ENCODE results near the gene OR2F1. TPM values are rescaled to one million over a fixed set of nuclear protein-coding genes. Genes with fewer than 3 reads are reported as not detected.

The OR2F1 gene
- total and polyA plus RNA-seq, 10 of the 15 experiments (the other 5 are each of a cell fraction or from before 2014, with no cell fraction given), result not detected

- Histone ChIP-seq H3K27ac (ENCODE audit: control insufficient read depth, insufficient read depth) (no peak overlapping the region), H3K4me2 (ENCODE audit: control insufficient read depth, insufficient read depth) (no peak overlapping the region), H3K4me3 (no peak overlapping the region), H3K9me3 (replicated peaks; ENCODE audit: control insufficient read depth, insufficient read depth, low read length) (no peaks in the 10 kb centered on the region), H2AFZ (ENCODE audit: control insufficient read depth, low read depth, low read length) (no peak overlapping the region), H3K36me3 (ENCODE audit: control insufficient read depth in 2 of 2, insufficient read depth in 2 of 2, low read length in 1 of 2) (no peaks in the 10 kb centered on the region), H3K9ac (ENCODE audit: control insufficient read depth, insufficient read depth, low read length) (no peak overlapping the region), H3K79me2 (ENCODE audit: control insufficient read depth, insufficient read depth, low read length) (no peaks in the 10 kb centered on the region), H3K4me1 (ENCODE audit: control insufficient read depth, insufficient read depth, low read length) (no peaks in the 10 kb centered on the region), H4K20me1 (ENCODE audit: control insufficient read depth, insufficient read depth) (no peaks in the 10 kb centered on the region), H3K27me3 (replicated peaks in 1 of 2; ENCODE audit: control insufficient read depth in 2 of 2, insufficient read depth in 2 of 2, low read length in 1 of 2) (no peaks in the 10 kb centered on the region)
- intact Hi-C loops (cut with micrococcal nuclease; ENCODE audit: unreplicated experiment) (no loop called here), in situ Hi-C loops (cut with MboI) (no loop called here)
- ChIA-PET POLR2A (interaction anchor here (0.7 kb wide), 1 partner anchor 1057 kb away, joined by 3 read pairs; no protein-coding TSS in a partner anchor), CTCF (no interaction called here), SMC1A (ENCODE audit: uncharacterized antibody, unreplicated experiment) (interaction anchor here (0.6 kb wide), 1 partner anchor 81 kb away, joined by 3 read pairs; no protein-coding TSS in a partner anchor), RAD21 (ENCODE audit: unreplicated experiment) (no interaction called here)
- 0 out of 2 replicates have a peak, but pooled peaks have one; percentile 25 for TF ChIP-seq RUNX3 (IDR thresholded peaks at IDR 0.05; ENCODE audit: low read length)
- 0 out of 2 replicates have a peak, but pooled peaks have one; percentile 19 for TF ChIP-seq MEF2A (IDR thresholded peaks at IDR 0.05; ENCODE audit: insufficient read depth, low read depth, low read length)
- no peak for TF ChIP-seq FOXK2 (IDR thresholded peaks at IDR 0.05)
- BruUV-seq (replicated peaks), result no TSS peak
- DNase-seq (ENCODE audit: low read depth, low spot score) (no peak), FAIRE-seq (no peak), ATAC-seq (no peak)
Observed at GRCh38 chr7:143931739-143932138, 22.9 kb upstream of the OR2F1 start.

DNA sequence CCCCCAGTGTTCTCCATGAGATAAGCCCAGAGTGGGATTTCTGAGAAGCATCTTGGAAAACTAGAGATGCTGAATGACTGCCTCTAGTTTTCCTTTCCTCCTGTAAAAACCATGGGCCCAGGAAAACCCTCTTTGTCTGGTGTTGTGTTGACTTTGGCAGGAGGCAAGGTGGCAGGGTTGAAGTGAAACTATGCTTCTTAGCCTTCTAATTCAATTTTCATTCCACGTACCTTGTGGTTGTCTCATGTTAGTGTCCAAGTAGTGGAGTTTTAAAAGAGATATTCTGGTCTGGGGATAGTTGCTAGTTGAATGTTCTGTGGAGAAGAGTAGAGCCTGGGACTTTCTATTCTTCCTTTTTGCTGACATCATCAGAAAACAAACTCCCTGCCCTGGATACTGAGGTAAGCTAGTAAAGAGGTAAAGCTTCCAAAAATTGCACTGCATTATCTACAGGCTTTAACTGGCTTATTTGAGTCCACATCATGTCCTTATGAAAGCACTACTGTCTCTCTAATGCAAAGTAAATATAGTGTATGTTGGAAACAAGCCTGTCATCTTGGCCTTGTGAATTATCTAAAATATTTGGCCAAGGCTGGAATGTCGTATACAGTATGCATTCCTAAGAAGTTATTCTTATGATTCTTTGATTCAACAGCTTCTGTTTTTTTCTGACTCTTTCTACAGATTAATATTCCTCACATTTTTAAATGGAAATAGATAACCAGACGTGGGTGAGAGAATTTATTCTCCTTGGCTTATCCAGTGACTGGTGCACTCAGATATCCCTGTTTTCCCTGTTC is 19.9 kb upstream of the OR2F1 start, which contains the start of gene OR2F2:
Gene OR2F2, plus strand, starts transcription at position 708 of the 800 bp plus-strand sequence. Its CDS starts 0 bp downstream, at position 708.
- RAD21 ChIA-PET (ENCODE audit: unreplicated experiment), result no interaction called here
- CTCF ChIA-PET, result interaction anchor here (0.8 kb wide), 1 partner anchor 9 kb away, joined by 3 read pairs; no protein-coding TSS in a partner anchor
- Histone ChIP-seq H3K27ac (ENCODE audit: control insufficient read depth, insufficient read depth) (no peak within 1 kb of the TSS), H3K79me2 (ENCODE audit: control insufficient read depth, insufficient read depth, low read length) (no peaks in the 10 kb centered on the region), H4K20me1 (ENCODE audit: control insufficient read depth, insufficient read depth) (no peaks in the 10 kb centered on the region), H3K36me3 (ENCODE audit: control insufficient read depth in 2 of 2, insufficient read depth in 2 of 2, low read length in 1 of 2) (no peaks in the 10 kb centered on the region), H3K9ac (ENCODE audit: control insufficient read depth, insufficient read depth, low read length) (no peak within 1 kb of the TSS), H3K4me3 (no peak within 1 kb of the TSS), H3K4me2 (ENCODE audit: control insufficient read depth, insufficient read depth) (no peak within 1 kb of the TSS), H3K9me3 (replicated peaks; ENCODE audit: control insufficient read depth, insufficient read depth, low read length) (no peaks in the 10 kb centered on the region), H3K4me1 (ENCODE audit: control insufficient read depth, insufficient read depth, low read length) (no peaks in the 10 kb centered on the region), H2AFZ (ENCODE audit: control insufficient read depth, low read depth, low read length) (no peak within 1 kb of the TSS), H3K27me3 (replicated peaks in 1 of 2; ENCODE audit: control insufficient read depth in 2 of 2, insufficient read depth in 2 of 2, low read length in 1 of 2) (no peaks in the 10 kb centered on the region)
- ATAC-seq (no peak), DNase-seq (ENCODE audit: low read depth, low spot score) (no peak), FAIRE-seq (no peak)
- intact Hi-C loops (cut with micrococcal nuclease; ENCODE audit: unreplicated experiment) (no loop called here), in situ Hi-C loops (cut with MboI) (no loop called here)
- SMC1A ChIA-PET (ENCODE audit: uncharacterized antibody, unreplicated experiment), result no interaction called here
- no TSS peak for BruUV-seq (replicated peaks)
- POLR2A ChIA-PET, result no interaction called here
- WGBS (ENCODE audit: insufficient coverage, insufficient replicate concordance, low lambda C conversion rate, missing lambda C conversion rate), result 21% methylated on average over 3 of the region's 3 CpGs
- TF ChIP-seq TCF3 (IDR thresholded peaks at IDR 0.05; ENCODE audit: borderline replicate concordance, insufficient read depth, low read depth, low read length), result no peak
- no peak for TF ChIP-seq CBX3 (IDR thresholded peaks at IDR 0.05; ENCODE audit: borderline replicate concordance, low read depth)
- no peak for TF ChIP-seq MTA2 (IDR thresholded peaks at IDR 0.05; ENCODE audit: low read depth)
- no peak for TF ChIP-seq TCF7 (IDR thresholded peaks at IDR 0.05; ENCODE audit: borderline replicate concordance)
- TF ChIP-seq ATF7 (IDR thresholded peaks at IDR 0.05; ENCODE audit: low read depth), result no peak
- no peak for TF ChIP-seq RAD51 (IDR thresholded peaks at IDR 0.05)
- TF ChIP-seq, protein P1, sequence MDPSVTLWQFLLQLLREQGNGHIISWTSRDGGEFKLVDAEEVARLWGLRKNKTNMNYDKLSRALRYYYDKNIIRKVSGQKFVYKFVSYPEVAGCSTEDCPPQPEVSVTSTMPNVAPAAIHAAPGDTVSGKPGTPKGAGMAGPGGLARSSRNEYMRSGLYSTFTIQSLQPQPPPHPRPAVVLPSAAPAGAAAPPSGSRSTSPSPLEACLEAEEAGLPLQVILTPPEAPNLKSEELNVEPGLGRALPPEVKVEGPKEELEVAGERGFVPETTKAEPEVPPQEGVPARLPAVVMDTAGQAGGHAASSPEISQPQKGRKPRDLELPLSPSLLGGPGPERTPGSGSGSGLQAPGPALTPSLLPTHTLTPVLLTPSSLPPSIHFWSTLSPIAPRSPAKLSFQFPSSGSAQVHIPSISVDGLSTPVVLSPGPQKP (IDR thresholded peaks at IDR 0.05; ENCODE audit: low read depth, low read length), result no peak
- no peak for TF ChIP-seq BRCA1 (IDR thresholded peaks at IDR 0.05; ENCODE audit: low read depth, low read length)
